Measurements from ENCODE around the gene TEK. TPM values are rescaled to one million over a fixed set of nuclear protein-coding genes. Genes with fewer than 3 reads are reported as not detected.

The TEK gene
- total and polyA plus RNA-seq, 2 experiments from 2014 or later = 2.0 to 5.6 TPM

- Histone ChIP-seq H3K4me3 (no peak overlapping the region), H3K27me3 (no peaks in the 10 kb centered on the region), H4K20me1 (ENCODE audit: insufficient read depth, poor library complexity, severe bottlenecking) (no peaks in the 10 kb centered on the region), H3K27ac (no peak overlapping the region), H3K4me1 (ENCODE audit: insufficient read depth) (no peaks in the 10 kb centered on the region), H3K4me2 (no peak overlapping the region), H3K9me2 (replicated peaks; ENCODE audit: insufficient read depth) (no peaks in the 10 kb centered on the region), H3K79me2 (no peaks in the 10 kb centered on the region), H3K36me3 (replicated peaks; ENCODE audit: insufficient read depth, low read depth) (no peaks in the 10 kb centered on the region), H2AFZ (no peak overlapping the region), H3K9me3 (ENCODE audit: low read depth) (no peaks in the 10 kb centered on the region)
- no peak for TF ChIP-seq EZH2 (IDR thresholded peaks at IDR 0.05; ENCODE audit: borderline replicate concordance)
- no peak for TF ChIP-seq CTCF (IDR thresholded peaks at IDR 0.05; ENCODE audit: poor library complexity)
- TF ChIP-seq EZH2phosphoT487 (IDR thresholded peaks at IDR 0.05; ENCODE audit: low read depth, severe bottlenecking, unreplicated experiment) = no peak
- 94% methylated on average over 7 of the region's 7 CpGs for WGBS (ENCODE audit: low lambda C conversion rate, missing lambda C conversion rate)
- no peak for DNase-seq (ENCODE audit: low spot score)
Measured at GRCh38 chr9:27142299-27142930, 33.4 kb downstream of the TEK start.

- WGBS (ENCODE audit: low lambda C conversion rate, missing lambda C conversion rate) = 67% methylated on average over 3 of the region's 3 CpGs
- H2AFZ ChIP-seq = no peak overlapping the region
- no peak overlapping the region for H3K27ac ChIP-seq
- no peak for DNase-seq (ENCODE audit: low spot score)
- H3K4me2 ChIP-seq = no peak overlapping the region
- H3K27me3 ChIP-seq = no peaks in the 10 kb centered on the region
- H3K4me1 ChIP-seq (ENCODE audit: insufficient read depth) = no peaks in the 10 kb centered on the region
- no peaks in the 10 kb centered on the region for H3K9me3 ChIP-seq (ENCODE audit: low read depth)
- H3K79me2 ChIP-seq = no peaks in the 10 kb centered on the region
- H3K36me3 ChIP-seq (replicated peaks; ENCODE audit: insufficient read depth, low read depth) = no peaks in the 10 kb centered on the region
- H3K9me2 ChIP-seq (replicated peaks; ENCODE audit: insufficient read depth) = no peaks in the 10 kb centered on the region
- no peaks in the 10 kb centered on the region for H4K20me1 ChIP-seq (ENCODE audit: insufficient read depth, poor library complexity, severe bottlenecking)
- TF ChIP-seq EZH2phosphoT487 (IDR thresholded peaks at IDR 0.05; ENCODE audit: low read depth, severe bottlenecking, unreplicated experiment) (no peak), EZH2 (IDR thresholded peaks at IDR 0.05; ENCODE audit: borderline replicate concordance) (no peak), CTCF (IDR thresholded peaks at IDR 0.05; ENCODE audit: poor library complexity) (no peak)
- no peak overlapping the region for H3K4me3 ChIP-seq
Measured at GRCh38 chr9:27145143-27145542, 36.1 kb downstream of the TEK start.

- no peak for DNase-seq (ENCODE audit: low spot score)
- Histone ChIP-seq H3K27me3 (no peaks in the 10 kb centered on the region), H3K27ac (no peak overlapping the region), H3K4me2 (no peak overlapping the region), H3K36me3 (replicated peaks; ENCODE audit: insufficient read depth, low read depth) (no peaks in the 10 kb centered on the region), H3K4me3 (no peak overlapping the region), H3K9me3 (ENCODE audit: low read depth) (no peaks in the 10 kb centered on the region), H3K9me2 (replicated peaks; ENCODE audit: insufficient read depth) (no peaks in the 10 kb centered on the region), H3K79me2 (no peaks in the 10 kb centered on the region), H3K4me1 (ENCODE audit: insufficient read depth) (peaks cover 5% of the 10 kb centered on the region), H4K20me1 (ENCODE audit: insufficient read depth, poor library complexity, severe bottlenecking) (no peaks in the 10 kb centered on the region), H2AFZ (no peak overlapping the region)
- WGBS (ENCODE audit: low lambda C conversion rate, missing lambda C conversion rate) = 88% methylated on average over 2 of the region's 2 CpGs
- TF ChIP-seq CTCF (IDR thresholded peaks at IDR 0.05; ENCODE audit: poor library complexity) (no peak), EZH2phosphoT487 (IDR thresholded peaks at IDR 0.05; ENCODE audit: low read depth, severe bottlenecking, unreplicated experiment) (no peak), EZH2 (IDR thresholded peaks at IDR 0.05; ENCODE audit: borderline replicate concordance) (no peak)
Measured at GRCh38 chr9:27149651-27150050, 40.6 kb downstream of the TEK start.
